Neural progenitor cell (in vitro differentiated cells): ENCODE measurements around the gene FAM3C. TPM values are rescaled to one million over a fixed set of nuclear protein-coding genes. Genes with fewer than 3 reads are reported as not detected.
A peak's percentile ranks its signal among the peaks of the same experiment; 100 is the strongest.

Experiments used
- DNase-seq: peaks from one replicate; pipeline ENCODE4 v3.0.0-alpha.2; 2016; ENCODE audit warnings: low spot score
- H2AFZ ChIP-seq: fragments of 200-600 bp; sonication (generic); replicated peaks from 2 replicates; pipeline ENCODE4 v1.6.1; 2016; ENCODE audit warnings: antibody characterized with exemption
- H3F3A ChIP-seq: fragments of 200-600 bp; sonication (generic); 2 replicates; pipeline ENCODE4 v1.6.1; 2016; ENCODE audit warnings: antibody characterized with exemption, low read depth
- H3K27ac ChIP-seq: fragments of 200-600 bp; sonication (generic); 2 replicates; pipeline ENCODE4 v1.5.1; 2016; ENCODE audit warnings: mild to moderate bottlenecking
- H3K27me3 ChIP-seq: fragments of 200-600 bp; sonication (generic); 2 replicates; pipeline ENCODE4 v1.6.1; 2016; ENCODE audit warnings: mild to moderate bottlenecking, moderate library complexity
- H3K36me3 ChIP-seq: fragments of 200-600 bp; sonication (generic); 2 replicates; pipeline ENCODE4 v1.5.1; 2016
- H3K4me1 ChIP-seq: fragments of 200-600 bp; sonication (generic); 2 replicates; pipeline ENCODE4 v1.6.1; 2016; ENCODE audit warnings: mixed run types
- H3K4me2 ChIP-seq: fragments of 200-600 bp; sonication (generic); 2 replicates; pipeline ENCODE4 v1.6.1; 2016
- H3K4me3 ChIP-seq: fragments of 200-600 bp; sonication (generic); 2 replicates; pipeline ENCODE4 v1.5.1; 2016
- H3K79me2 ChIP-seq: fragments of 200-600 bp; sonication (generic); 2 replicates; pipeline ENCODE4 v1.6.1; 2016; ENCODE audit warnings: low read depth
- H3K9ac ChIP-seq: fragments of 200-600 bp; sonication (generic); 2 replicates; pipeline ENCODE4 v1.6.1; 2016
- H3K9me3 ChIP-seq: fragments of 200-600 bp; sonication (generic); 2 replicates; pipeline ENCODE4 v1.5.1; 2016; ENCODE audit warnings: low read depth
- H4K20me1 ChIP-seq: fragments of 200-600 bp; sonication (generic); 2 replicates; pipeline ENCODE4 v1.6.1; 2016; ENCODE audit warnings: low read depth
- H3K27ac Mint-ChIP-seq: 3 replicates; pipeline ENCODE4 v1.8.0; 2021; ENCODE audit warnings: mixed read lengths
- H3K27me3 Mint-ChIP-seq: 2 replicates; pipeline ENCODE4 v1.8.0; 2022; ENCODE audit warnings: low read depth, mild to moderate bottlenecking, inconsistent platforms, moderate library complexity, mixed read lengths; ENCODE audit not compliant: insufficient read depth
- H3K36me3 Mint-ChIP-seq: 3 replicates; pipeline ENCODE4 v1.8.0; 2021; ENCODE audit warnings: mixed read lengths
- H3K4me1 Mint-ChIP-seq: 3 replicates; pipeline ENCODE4 v1.8.0; 2021; ENCODE audit warnings: mixed read lengths
- H3K4me3 Mint-ChIP-seq: 3 replicates; pipeline ENCODE4 v1.8.0; 2021; ENCODE audit warnings: mild to moderate bottlenecking, moderate library complexity, mixed read lengths
- H3K9me3 Mint-ChIP-seq: 3 replicates; pipeline ENCODE4 v1.8.0; 2020; ENCODE audit warnings: mixed read lengths
- CTCF ChIP-seq: fragments of 200-600 bp; sonication (generic); IDR thresholded peaks from 2 replicates; pipeline ENCODE4 v1.5.1; 2017; ENCODE audit warnings: antibody characterized with exemption, mild to moderate bottlenecking
- EZH2 ChIP-seq: fragments of 200-600 bp; sonication (generic); IDR thresholded peaks from 2 replicates; pipeline ENCODE4 v1.6.1; 2017; ENCODE audit warnings: antibody characterized with exemption, mild to moderate bottlenecking, moderate library complexity
- EZH2phosphoT487 ChIP-seq: fragments of 200-600 bp; sonication (generic); IDR thresholded peaks from 2 replicates; pipeline ENCODE4 v1.6.1; 2017; ENCODE audit warnings: antibody characterized with exemption
- total RNA-seq: library from RNA; depleted of rRNA; stranded (reverse); fragments of >200 nt; gene quantifications from 2 replicates; pipeline ENCODE4 v1.2.3, GENCODE V29; 2015; ENCODE audit warnings: low replicate concordance

Gene FAM3C
- total RNA-seq, 1 donor from 2014 or later = 96.7 TPM

GRCh38 chr7:121328508-121329190 lies 67.5 kb downstream of the FAM3C start, which contains the start of gene WNT16:
Gene WNT16 (plus strand): TSS chr7:121329000. CDS start chr7:121329293, 293 bp downstream.
- Mint-ChIP-seq H3K27me3 (peaks cover 39% of the 10 kb centered on the region), H3K27ac (no peak within 1 kb of the TSS), H3K9me3 (peaks cover 11% of the 10 kb centered on the region), H3K4me3 (peak within 1 kb of the TSS; percentile 86), H3K4me1 (peaks cover 16% of the 10 kb centered on the region), H3K36me3 (no peaks in the 10 kb centered on the region)
- TF ChIP-seq EZH2 (no peak), CTCF (no peak), EZH2phosphoT487 (no peak)
- DNase-seq = peak; percentile 74
- Histone ChIP-seq H3K27ac (no peak within 1 kb of the TSS), H2AFZ (peak within 1 kb of the TSS; percentile 2), H3K27me3 (peaks cover 67% of the 10 kb centered on the region), H3K79me2 (no peaks in the 10 kb centered on the region), H3K36me3 (no peaks in the 10 kb centered on the region), H3K9ac (no peak within 1 kb of the TSS), H4K20me1 (no peaks in the 10 kb centered on the region), H3K4me3 (peak within 1 kb of the TSS; percentile 50), H3K4me1 (peaks cover 5% of the 10 kb centered on the region), H3K9me3 (no peaks in the 10 kb centered on the region), H3K4me2 (peak within 1 kb of the TSS; percentile 82), H3F3A (peaks cover 18% of the 10 kb centered on the region)

DNA sequence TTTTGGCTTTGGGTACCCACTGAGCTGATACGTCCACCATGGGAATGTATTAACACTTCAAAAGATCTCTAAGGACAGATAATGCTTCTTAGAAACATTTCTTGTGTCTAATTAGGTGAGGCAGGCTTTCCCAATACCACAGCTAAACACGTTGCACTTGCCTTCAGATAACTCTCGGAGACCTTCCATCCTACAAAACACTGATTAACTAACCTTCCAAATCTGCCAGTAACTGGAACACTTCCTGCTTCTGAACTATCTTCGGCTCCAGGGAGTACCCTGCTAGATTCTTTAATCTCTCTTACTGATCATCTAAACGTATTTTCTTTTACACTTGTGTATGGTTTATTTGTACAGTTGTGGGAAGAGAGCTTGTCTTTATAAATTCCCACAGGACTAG lies 68.4 kb downstream of the FAM3C start:
- Mint-ChIP-seq H3K36me3 (no peaks in the 10 kb centered on the region), H3K4me1 (peaks cover 16% of the 10 kb centered on the region), H3K4me3 (peak overlapping the region; percentile 86), H3K9me3 (peaks cover 11% of the 10 kb centered on the region), H3K27ac (no peak overlapping the region), H3K27me3 (peaks cover 39% of the 10 kb centered on the region)
- H3F3A ChIP-seq = peaks cover 18% of the 10 kb centered on the region
- H3K4me1 ChIP-seq = peaks cover 5% of the 10 kb centered on the region
- TF ChIP-seq EZH2phosphoT487 = no peak
- TF ChIP-seq EZH2 = no peak
- TF ChIP-seq CTCF = no peak
- no peak overlapping the region for H3K4me3 ChIP-seq
- no peak overlapping the region for H3K27ac ChIP-seq
- H3K36me3 ChIP-seq = no peaks in the 10 kb centered on the region
- no peak overlapping the region for H3K9ac ChIP-seq
- DNase-seq = no peak
- peaks cover 59% of the 10 kb centered on the region for H3K27me3 ChIP-seq
- H4K20me1 ChIP-seq = no peaks in the 10 kb centered on the region
- H3K4me2 ChIP-seq = no peak overlapping the region
- H2AFZ ChIP-seq = no peak overlapping the region
- H3K79me2 ChIP-seq = no peaks in the 10 kb centered on the region
- no peaks in the 10 kb centered on the region for H3K9me3 ChIP-seq

- Histone ChIP-seq H3K4me2 (no peak overlapping the region), H3K4me3 (no peak overlapping the region), H3K27me3 (peaks cover 19% of the 10 kb centered on the region), H3K4me1 (no peaks in the 10 kb centered on the region), H3K36me3 (no peaks in the 10 kb centered on the region), H3K9me3 (no peaks in the 10 kb centered on the region), H3K27ac (no peak overlapping the region), H2AFZ (peak overlapping the region; percentile 20), H4K20me1 (no peaks in the 10 kb centered on the region), H3K9ac (no peak overlapping the region), H3F3A (no peaks in the 10 kb centered on the region), H3K79me2 (no peaks in the 10 kb centered on the region)
- Mint-ChIP-seq H3K9me3 (peaks cover 13% of the 10 kb centered on the region), H3K4me3 (no peak overlapping the region), H3K27me3 (peaks cover 14% of the 10 kb centered on the region), H3K36me3 (no peaks in the 10 kb centered on the region), H3K4me1 (peaks cover 3% of the 10 kb centered on the region), H3K27ac (no peak overlapping the region)
- no peak for DNase-seq
- TF ChIP-seq EZH2phosphoT487 (no peak), CTCF (no peak)
Measured at GRCh38 chr7:121323515-121324302, 72.4 kb downstream of the FAM3C start.
